ENCODE data around the gene PAGE4.

GRCh38 chrX:49848275-49848674, 19.2 kb downstream of the PAGE4 start:
- TF ChIP-seq HDGF (IDR thresholded peaks at IDR 0.05; ENCODE audit: borderline replicate concordance) = no peak
- no peak for TF ChIP-seq FOXK2 (IDR thresholded peaks at IDR 0.05)
- no peak for TF ChIP-seq PKNOX1 (IDR thresholded peaks at IDR 0.05)
- no peak for TF ChIP-seq FOXM1 (IDR thresholded peaks at IDR 0.05; ENCODE audit: borderline replicate concordance)
- no peak for TF ChIP-seq L3MBTL2 (conservative IDR thresholded peaks at IDR 0.05)
- no peak for TF ChIP-seq LEF1 (IDR thresholded peaks at IDR 0.05; ENCODE audit: borderline replicate concordance)
